ENCODE data around the gene APOBEC3B. TPM values are rescaled to one million over a fixed set of nuclear protein-coding genes. Genes with fewer than 3 reads are reported as not detected.

The APOBEC3B gene
- polyA plus RNA-seq, 1 donor (not counting 4 experiments of a cell fraction or from before 2014, with no cell fraction given) = 3.4 TPM

GRCh38 chr22:38964989-38965388 lies 17.2 kb upstream of the APOBEC3B start:
- dilution Hi-C loops (cut with MboI; ENCODE audit: extremely low pct_ligation_motif_present, low sequenced_read_pairs) = no loop called here
- Histone ChIP-seq H3K9me1 (ENCODE audit: control insufficient read depth, extremely low read depth, insufficient read depth, low read length) (no peaks in the 10 kb centered on the region), H3K4me3 (ENCODE audit: control insufficient read depth in 2 of 3, extremely low read depth in 1 of 3, insufficient read depth in 2 of 3, low read depth in 1 of 3, low read length in 3 of 3) (no peak overlapping the region), H3K79me2 (ENCODE audit: control insufficient read depth, insufficient read depth, low read length) (no peaks in the 10 kb centered on the region), H3K9ac (ENCODE audit: control insufficient read depth, extremely low read depth, insufficient read depth, low read length) (no peak overlapping the region), H3K4me2 (ENCODE audit: control insufficient read depth, extremely low read depth, insufficient read depth, low read depth, low read length) (no peak overlapping the region), H3K27ac (ENCODE audit: control insufficient read depth, insufficient read depth, low read length) (no peak overlapping the region), H3K4me1 (ENCODE audit: control insufficient read depth, extremely low read depth, insufficient read depth, low read length) (no peaks in the 10 kb centered on the region), H3K27me3 (ENCODE audit: control insufficient read depth, extremely low read depth, insufficient read depth, low read length) (peaks cover 22% of the 10 kb centered on the region), H3K9me3 (ENCODE audit: control insufficient read depth, low read depth, low read length) (no peaks in the 10 kb centered on the region), H2AFZ (ENCODE audit: control insufficient read depth, low read length) (no peak overlapping the region), H3K36me3 (ENCODE audit: control insufficient read depth in 2 of 2, extremely low read depth in 1 of 2, insufficient read depth in 2 of 2, low read length in 2 of 2) (no peaks in the 10 kb centered on the region), H4K20me1 (ENCODE audit: control insufficient read depth, extremely low read depth, insufficient read depth, low read length) (no peaks in the 10 kb centered on the region)
- no peak for TF ChIP-seq EZH2 (IDR thresholded peaks at IDR 0.05; ENCODE audit: low read length)
- no peak for TF ChIP-seq CTCF (optimal IDR thresholded peaks at IDR 0.05 in 1 of 3, IDR thresholded peaks at IDR 0.05 in 1 of 3, conservative IDR thresholded peaks at IDR 0.05 in 1 of 3; ENCODE audit: extremely low read depth in 1 of 3, insufficient read depth in 2 of 3, low read length in 3 of 3)
- FAIRE-seq = no peak
- no peak for DNase-seq (ENCODE audit: low read depth, low spot score)

- Histone ChIP-seq H3K36me3 (ENCODE audit: control insufficient read depth in 2 of 2, extremely low read depth in 1 of 2, insufficient read depth in 2 of 2, low read length in 2 of 2) (no peaks in the 10 kb centered on the region), H3K9ac (ENCODE audit: control insufficient read depth, extremely low read depth, insufficient read depth, low read length) (no peak overlapping the region), H2AFZ (ENCODE audit: control insufficient read depth, low read length) (no peak overlapping the region), H3K27ac (ENCODE audit: control insufficient read depth, insufficient read depth, low read length) (no peak overlapping the region), H3K9me1 (ENCODE audit: control insufficient read depth, extremely low read depth, insufficient read depth, low read length) (no peaks in the 10 kb centered on the region), H3K4me1 (ENCODE audit: control insufficient read depth, extremely low read depth, insufficient read depth, low read length) (no peaks in the 10 kb centered on the region), H3K79me2 (ENCODE audit: control insufficient read depth, insufficient read depth, low read length) (no peaks in the 10 kb centered on the region), H3K4me3 (ENCODE audit: control insufficient read depth in 2 of 3, extremely low read depth in 1 of 3, insufficient read depth in 2 of 3, low read depth in 1 of 3, low read length in 3 of 3) (no peak overlapping the region), H3K9me3 (ENCODE audit: control insufficient read depth, low read depth, low read length) (no peaks in the 10 kb centered on the region), H3K27me3 (ENCODE audit: control insufficient read depth, extremely low read depth, insufficient read depth, low read length) (peaks cover 22% of the 10 kb centered on the region), H4K20me1 (ENCODE audit: control insufficient read depth, extremely low read depth, insufficient read depth, low read length) (no peaks in the 10 kb centered on the region), H3K4me2 (ENCODE audit: control insufficient read depth, extremely low read depth, insufficient read depth, low read depth, low read length) (no peak overlapping the region)
- TF ChIP-seq EZH2 (IDR thresholded peaks at IDR 0.05; ENCODE audit: low read length) (no peak), CTCF (optimal IDR thresholded peaks at IDR 0.05 in 1 of 3, IDR thresholded peaks at IDR 0.05 in 1 of 3, conservative IDR thresholded peaks at IDR 0.05 in 1 of 3; ENCODE audit: extremely low read depth in 1 of 3, insufficient read depth in 2 of 3, low read length in 3 of 3) (no peak)
- DNase-seq (ENCODE audit: low read depth, low spot score) (no peak), FAIRE-seq (no peak)
- dilution Hi-C loops (cut with MboI; ENCODE audit: extremely low pct_ligation_motif_present, low sequenced_read_pairs) = no loop called here
These were observed 16.4 kb upstream of the APOBEC3B start for GRCh38 chr22:38965614-38966379.

All from keratinocyte (primary cell).